ENCODE measurements around the gene ENG.
A peak's percentile ranks its signal among the peaks of the same experiment; 100 is the strongest.
"Not testable (repeated sequence)": the region's sequence is repeated elsewhere in the genome, so short reads cannot be mapped to it uniquely, and the experiment has no call there.

The ENG gene

GRCh38 chr9:127878652-127879390 lies 24.4 kb upstream of the ENG start:
- DNase-seq (ENCODE audit: insufficient read length, low spot score) (no peak), FAIRE-seq (no peak)

GRCh38 chr9:127878001-127878651 lies 23.7 kb upstream of the ENG start:
- FAIRE-seq = no peak

GRCh38 chr9:127877566-127877998 lies 23.1 kb upstream of the ENG start, which contains the start of gene AK1:
Gene AK1, minus strand, starts transcription at chr9:127877675. Its CDS starts 3,058 bp downstream, at chr9:127874617.
- FAIRE-seq = no peak
- no peak for DNase-seq (ENCODE audit: insufficient read length, low spot score)

More at GRCh38 chr9:127878001-127878651, 23.7 kb upstream of the ENG start:
- no peak for DNase-seq (ENCODE audit: insufficient read length, low spot score)

GRCh38 chr9:127876764-127877562 lies 22.5 kb upstream of the ENG start:
- FAIRE-seq = no peak
- DNase-seq (ENCODE audit: insufficient read length, low spot score) = no peak

- DNase-seq (ENCODE audit: insufficient read length, low spot score) (no peak), FAIRE-seq (no peak)
Measured at GRCh38 chr9:127876026-127876763, 21.7 kb upstream of the ENG start.

- no peak for FAIRE-seq
- DNase-seq (ENCODE audit: insufficient read length, low spot score) = no peak
Measured at GRCh38 chr9:127875306-127875966, 21.0 kb upstream of the ENG start.

GRCh38 chr9:127874301-127875221 lies 20.1 kb upstream of the ENG start:
- FAIRE-seq (no peak), DNase-seq (ENCODE audit: insufficient read length, low spot score) (no peak)

GRCh38 chr9:127873886-127874285 lies 19.4 kb upstream of the ENG start:
- no peak for DNase-seq (ENCODE audit: insufficient read length, low spot score)
- no peak for FAIRE-seq

GRCh38 chr9:127873223-127873691 lies 18.8 kb upstream of the ENG start:
- DNase-seq (ENCODE audit: insufficient read length, low spot score) = no peak
- FAIRE-seq = no peak

GRCh38 chr9:127872369-127873222 lies 18.1 kb upstream of the ENG start:
- DNase-seq (ENCODE audit: insufficient read length, low spot score) (no peak), FAIRE-seq (no peak)

GRCh38 chr9:127871531-127871930 lies 17.1 kb upstream of the ENG start:
- DNase-seq (ENCODE audit: insufficient read length, low spot score) (no peak), FAIRE-seq (no peak)

GRCh38 chr9:127870887-127871286 lies 16.4 kb upstream of the ENG start:
- FAIRE-seq (no peak), DNase-seq (ENCODE audit: insufficient read length, low spot score) (no peak)

- not testable (repeated sequence) for FAIRE-seq
Measured at GRCh38 chr9:127870153-127870491, 15.7 kb upstream of the ENG start.

GRCh38 chr9:127869310-127870152 lies 15.1 kb upstream of the ENG start:
- peak; percentile 98 for DNase-seq (ENCODE audit: insufficient read length, low spot score)
- FAIRE-seq = peak; percentile 95

More at GRCh38 chr9:127870153-127870491, 15.7 kb upstream of the ENG start:
- not testable (repeated sequence) for DNase-seq (ENCODE audit: insufficient read length, low spot score)

- DNase-seq (ENCODE audit: insufficient read length, low spot score) = no peak
- FAIRE-seq = no peak
Measured at GRCh38 chr9:127868278-127868902, 13.9 kb upstream of the ENG start.

GRCh38 chr9:127867356-127868277 lies 13.2 kb upstream of the ENG start:
- no peak for FAIRE-seq
- no peak for DNase-seq (ENCODE audit: insufficient read length, low spot score)

Measured in GM19239 (cell line).